ENCODE results near the gene KLF6.

The KLF6 gene

GRCh38 chr10:3793553-3793952 lies 8.5 kb upstream of the KLF6 start:
- H4K8ac ChIP-seq (ENCODE audit: low read depth, low read length): no peak overlapping the region
- H2AK5ac ChIP-seq (ENCODE audit: low read depth, low read length): no peak overlapping the region
- H3K9me3 ChIP-seq (replicated peaks in 1 of 2; ENCODE audit: control insufficient read depth in 2 of 2, insufficient read depth in 1 of 2, low read depth in 1 of 2, low read length in 2 of 2): peaks cover 6 to 27% of the 10 kb centered on the region in 2 donors
- H2BK5ac ChIP-seq (ENCODE audit: low read length): no peak overlapping the region
- DNase-seq (ENCODE audit: low spot score): no peak
- H3K23ac ChIP-seq (ENCODE audit: low read depth, low read length, poor library complexity): no peak overlapping the region
- no peak overlapping the region for H3K4me3 ChIP-seq (ENCODE audit: low read length in 2 of 2)
- H3K14ac ChIP-seq (ENCODE audit: low read length): no peak overlapping the region
- H2BK120ac ChIP-seq (ENCODE audit: low read depth, low read length): no peak overlapping the region
- H3K9ac ChIP-seq (ENCODE audit: low read depth, low read length, poor library complexity): no peak overlapping the region
- H2AFZ ChIP-seq (ENCODE audit: low read length): no peak overlapping the region
- H3K79me1 ChIP-seq (ENCODE audit: low read depth, low read length): no peaks in the 10 kb centered on the region
- H3K4me2 ChIP-seq (ENCODE audit: insufficient read depth, low read length, poor library complexity, severe bottlenecking): no peak overlapping the region
- no peak overlapping the region for H4K91ac ChIP-seq (ENCODE audit: low read depth, low read length, poor library complexity)
- H2BK12ac ChIP-seq (ENCODE audit: low read length): no peak overlapping the region
- H3K36me3 ChIP-seq (replicated peaks in 1 of 2; ENCODE audit: control insufficient read depth in 2 of 2, insufficient read depth in 2 of 2, low read length in 2 of 2): no peaks in the 10 kb centered on the region
- H3K27ac ChIP-seq (replicated peaks; ENCODE audit: low read length): no peak overlapping the region
- H3K4ac ChIP-seq (ENCODE audit: low read length): no peak overlapping the region
- H3K4me1 ChIP-seq (ENCODE audit: control insufficient read depth in 2 of 2, insufficient read depth in 1 of 2, low read depth in 1 of 2, low read length in 2 of 2): no peaks in the 10 kb centered on the region
- H3K27me3 ChIP-seq (ENCODE audit: control insufficient read depth in 3 of 3, insufficient read depth in 3 of 3, low read depth in 1 of 3, low read length in 3 of 3): no peaks in the 10 kb centered on the region
- no peak overlapping the region for H2BK15ac ChIP-seq (ENCODE audit: low read length)
- no CpG with 5 or more reads among the region's 3 CpGs for WGBS, 2 donors (ENCODE audit: extremely low coverage in 2 of 2, insufficient read length in 2 of 2, insufficient replicate concordance in 1 of 2)
- no peak overlapping the region for H3K18ac ChIP-seq (ENCODE audit: low read length)

- Histone ChIP-seq H3K27me3 (ENCODE audit: control insufficient read depth in 3 of 3, insufficient read depth in 3 of 3, low read depth in 1 of 3, low read length in 3 of 3) (no peaks in the 10 kb centered on the region), H3K14ac (ENCODE audit: low read length) (no peak overlapping the region), H2BK15ac (ENCODE audit: low read length) (no peak overlapping the region), H2BK5ac (ENCODE audit: low read length) (no peak overlapping the region), H3K4me1 (ENCODE audit: control insufficient read depth in 2 of 2, insufficient read depth in 1 of 2, low read depth in 1 of 2, low read length in 2 of 2) (no peaks in the 10 kb centered on the region), H3K79me1 (ENCODE audit: low read depth, low read length) (no peaks in the 10 kb centered on the region), H3K9me3 (replicated peaks in 1 of 2; ENCODE audit: control insufficient read depth in 2 of 2, insufficient read depth in 1 of 2, low read depth in 1 of 2, low read length in 2 of 2) (peaks cover 5 to 27% of the 10 kb centered on the region in 2 donors), H2AFZ (ENCODE audit: low read length) (no peak overlapping the region), H3K4me3 (ENCODE audit: low read length in 2 of 2) (no peak overlapping the region), H3K18ac (ENCODE audit: low read length) (no peak overlapping the region), H3K4me2 (ENCODE audit: insufficient read depth, low read length, poor library complexity, severe bottlenecking) (no peak overlapping the region), H3K4ac (ENCODE audit: low read length) (no peak overlapping the region), H4K8ac (ENCODE audit: low read depth, low read length) (no peak overlapping the region), H4K91ac (ENCODE audit: low read depth, low read length, poor library complexity) (no peak overlapping the region), H2BK120ac (ENCODE audit: low read depth, low read length) (no peak overlapping the region), H3K9ac (ENCODE audit: low read depth, low read length, poor library complexity) (no peak overlapping the region), H3K23ac (ENCODE audit: low read depth, low read length, poor library complexity) (no peak overlapping the region), H3K36me3 (replicated peaks in 1 of 2; ENCODE audit: control insufficient read depth in 2 of 2, insufficient read depth in 2 of 2, low read length in 2 of 2) (no peaks in the 10 kb centered on the region), H3K27ac (replicated peaks; ENCODE audit: low read length) (no peak overlapping the region), H2BK12ac (ENCODE audit: low read length) (no peak overlapping the region), H2AK5ac (ENCODE audit: low read depth, low read length) (no peak overlapping the region)
- whole genome bisulfite sequencing, 2 donors (ENCODE audit: extremely low coverage in 2 of 2, insufficient read length in 2 of 2, insufficient replicate concordance in 1 of 2): no CpG with 5 or more reads among the region's 4 CpGs
- DNase-seq (ENCODE audit: low spot score): no peak
Observed at GRCh38 chr10:3792710-3793219, 7.8 kb upstream of the KLF6 start.

GRCh38 chr10:3791974-3792633 lies 7.1 kb upstream of the KLF6 start:
- no peaks in the 10 kb centered on the region for H3K27me3 ChIP-seq (ENCODE audit: control insufficient read depth in 3 of 3, insufficient read depth in 3 of 3, low read depth in 1 of 3, low read length in 3 of 3)
- no peak overlapping the region for H3K4ac ChIP-seq (ENCODE audit: low read length)
- H2BK15ac ChIP-seq (ENCODE audit: low read length): no peak overlapping the region
- H3K79me1 ChIP-seq (ENCODE audit: low read depth, low read length): no peaks in the 10 kb centered on the region
- no CpG with 5 or more reads among the region's 3 CpGs for WGBS, 2 donors (ENCODE audit: extremely low coverage in 2 of 2, insufficient read length in 2 of 2, insufficient replicate concordance in 1 of 2)
- H3K4me3 ChIP-seq (ENCODE audit: low read length in 2 of 2): no peak overlapping the region
- H3K9me3 ChIP-seq (replicated peaks in 1 of 2; ENCODE audit: control insufficient read depth in 2 of 2, insufficient read depth in 1 of 2, low read depth in 1 of 2, low read length in 2 of 2): peaks cover 5 to 27% of the 10 kb centered on the region in 2 donors
- H2AFZ ChIP-seq (ENCODE audit: low read length): no peak overlapping the region
- no peak overlapping the region for H4K91ac ChIP-seq (ENCODE audit: low read depth, low read length, poor library complexity)
- H3K18ac ChIP-seq (ENCODE audit: low read length): no peak overlapping the region
- no peak overlapping the region for H3K14ac ChIP-seq (ENCODE audit: low read length)
- no peak overlapping the region for H2AK5ac ChIP-seq (ENCODE audit: low read depth, low read length)
- no peak overlapping the region for H3K27ac ChIP-seq (replicated peaks; ENCODE audit: low read length)
- H3K9ac ChIP-seq (ENCODE audit: low read depth, low read length, poor library complexity): no peak overlapping the region
- H2BK120ac ChIP-seq (ENCODE audit: low read depth, low read length): no peak overlapping the region
- H3K4me2 ChIP-seq (ENCODE audit: insufficient read depth, low read length, poor library complexity, severe bottlenecking): no peak overlapping the region
- H4K8ac ChIP-seq (ENCODE audit: low read depth, low read length): no peak overlapping the region
- H2BK12ac ChIP-seq (ENCODE audit: low read length): no peak overlapping the region
- no peak overlapping the region for H2BK5ac ChIP-seq (ENCODE audit: low read length)
- H3K4me1 ChIP-seq (ENCODE audit: control insufficient read depth in 2 of 2, insufficient read depth in 1 of 2, low read depth in 1 of 2, low read length in 2 of 2): no peaks in the 10 kb centered on the region
- H3K23ac ChIP-seq (ENCODE audit: low read depth, low read length, poor library complexity): no peak overlapping the region
- no peak for DNase-seq (ENCODE audit: low spot score)
- H3K36me3 ChIP-seq (replicated peaks in 1 of 2; ENCODE audit: control insufficient read depth in 2 of 2, insufficient read depth in 2 of 2, low read length in 2 of 2): no peaks in the 10 kb centered on the region

GRCh38 chr10:3790858-3791257 lies 5.8 kb upstream of the KLF6 start:
- Histone ChIP-seq H3K4me1 (ENCODE audit: control insufficient read depth in 2 of 2, insufficient read depth in 1 of 2, low read depth in 1 of 2, low read length in 2 of 2) (peaks cover 4 to 7% of the 10 kb centered on the region in 2 donors), H3K79me1 (ENCODE audit: low read depth, low read length) (no peaks in the 10 kb centered on the region), H3K27me3 (ENCODE audit: control insufficient read depth in 3 of 3, insufficient read depth in 3 of 3, low read depth in 1 of 3, low read length in 3 of 3) (peaks cover 0 to 3% (median 0%) of the 10 kb centered on the region in 3 experiments), H2BK15ac (ENCODE audit: low read length) (no peak overlapping the region), H3K4me3 (ENCODE audit: low read length in 2 of 2) (no peak overlapping the region), H2AFZ (ENCODE audit: low read length) (no peak overlapping the region), H3K9ac (ENCODE audit: low read depth, low read length, poor library complexity) (no peak overlapping the region), H3K36me3 (replicated peaks in 1 of 2; ENCODE audit: control insufficient read depth in 2 of 2, insufficient read depth in 2 of 2, low read length in 2 of 2) (no peaks in the 10 kb centered on the region), H3K23ac (ENCODE audit: low read depth, low read length, poor library complexity) (no peak overlapping the region), H2BK120ac (ENCODE audit: low read depth, low read length) (no peak overlapping the region), H2BK12ac (ENCODE audit: low read length) (no peak overlapping the region), H2AK5ac (ENCODE audit: low read depth, low read length) (no peak overlapping the region), H4K91ac (ENCODE audit: low read depth, low read length, poor library complexity) (no peak overlapping the region), H3K14ac (ENCODE audit: low read length) (no peak overlapping the region), H3K18ac (ENCODE audit: low read length) (no peak overlapping the region), H2BK5ac (ENCODE audit: low read length) (no peak overlapping the region), H4K8ac (ENCODE audit: low read depth, low read length) (no peak overlapping the region), H3K4ac (ENCODE audit: low read length) (no peak overlapping the region), H3K27ac (replicated peaks; ENCODE audit: low read length) (no peak overlapping the region), H3K9me3 (replicated peaks in 1 of 2; ENCODE audit: control insufficient read depth in 2 of 2, insufficient read depth in 1 of 2, low read depth in 1 of 2, low read length in 2 of 2) (peaks cover 5 to 20% of the 10 kb centered on the region in 2 donors), H3K4me2 (ENCODE audit: insufficient read depth, low read length, poor library complexity, severe bottlenecking) (no peak overlapping the region)
- WGBS, 2 donors (ENCODE audit: extremely low coverage in 2 of 2, insufficient read length in 2 of 2, insufficient replicate concordance in 1 of 2): no CpG with 5 or more reads among the region's 6 CpGs
- DNase-seq (ENCODE audit: low spot score): no peak

Data from neuronal stem cell (in vitro differentiated cells).